Esophagus (tissue), 2 donors: ENCODE results near the gene TNIK. TPM values are rescaled to one million over a fixed set of nuclear protein-coding genes. Genes with fewer than 3 reads are reported as not detected.

Experiments
- H3K27ac ChIP-seq, 2 donors: one replicate each; pipeline ENCODE4 v1.5.1; 2013; ENCODE audit warnings: low read depth in 2 of 2, mild to moderate bottlenecking in 2 of 2, inconsistent platforms in 1 of 2, low read length in 1 of 2, moderate library complexity in 1 of 2
- H3K27me3 ChIP-seq, 2 donors: one replicate each; pipeline ENCODE4 v1.6.1; 2013; ENCODE audit warnings: low read length in 2 of 2, control low read depth in 1 of 2, mild to moderate bottlenecking in 1 of 2; ENCODE audit not compliant: insufficient read depth in 2 of 2, control insufficient read depth in 1 of 2
- H3K36me3 ChIP-seq, 2 donors: one replicate each; pipeline ENCODE4 v1.6.1; 2013; ENCODE audit warnings: low read length in 1 of 2; ENCODE audit not compliant: control insufficient read depth in 2 of 2, insufficient read depth in 2 of 2
- H3K4me1 ChIP-seq, 2 donors: one replicate each; pipeline ENCODE4 v1.6.1; 2013; ENCODE audit warnings: low read length in 1 of 2; ENCODE audit not compliant: control insufficient read depth in 2 of 2, insufficient read depth in 2 of 2
- H3K4me3 ChIP-seq, 2 donors: one replicate each; pipeline ENCODE4 v1.5.1; 2013; ENCODE audit warnings: low read length in 2 of 2, mild to moderate bottlenecking in 2 of 2, low read depth in 1 of 2, moderate library complexity in 1 of 2
- H3K9me3 ChIP-seq, 2 donors: one replicate each; pipeline ENCODE4 v1.6.1; 2013; ENCODE audit warnings: mild to moderate bottlenecking in 2 of 2, low read depth in 1 of 2, low read length in 1 of 2, moderate library complexity in 1 of 2; ENCODE audit not compliant: control insufficient read depth in 2 of 2, insufficient read depth in 1 of 2
- WGBS, 2 donors: extraction: QIAGEN DNeasy Blood & Tissue Kit; methylation state at CpG; one replicate each; pipeline ENCODE4 v1.1.7; 2013; 5-methylcytosine and 5-hydroxymethylcytosine counted together
- polyA plus RNA-seq, 2 donors: library from polyadenylated mRNA; stranded (reverse); fragments of 200-250 nt; gene quantifications; one replicate each; pipeline ENCODE4 v1.2.3, GENCODE V29; 2013
- donor health status: healthy with polysubstance abuse.
- donor health status: Bipolar disorder and iron deficiency.

TNIK gene
- polyA plus RNA-seq, 2 donors: 2.2 to 3.2 TPM

DNA sequence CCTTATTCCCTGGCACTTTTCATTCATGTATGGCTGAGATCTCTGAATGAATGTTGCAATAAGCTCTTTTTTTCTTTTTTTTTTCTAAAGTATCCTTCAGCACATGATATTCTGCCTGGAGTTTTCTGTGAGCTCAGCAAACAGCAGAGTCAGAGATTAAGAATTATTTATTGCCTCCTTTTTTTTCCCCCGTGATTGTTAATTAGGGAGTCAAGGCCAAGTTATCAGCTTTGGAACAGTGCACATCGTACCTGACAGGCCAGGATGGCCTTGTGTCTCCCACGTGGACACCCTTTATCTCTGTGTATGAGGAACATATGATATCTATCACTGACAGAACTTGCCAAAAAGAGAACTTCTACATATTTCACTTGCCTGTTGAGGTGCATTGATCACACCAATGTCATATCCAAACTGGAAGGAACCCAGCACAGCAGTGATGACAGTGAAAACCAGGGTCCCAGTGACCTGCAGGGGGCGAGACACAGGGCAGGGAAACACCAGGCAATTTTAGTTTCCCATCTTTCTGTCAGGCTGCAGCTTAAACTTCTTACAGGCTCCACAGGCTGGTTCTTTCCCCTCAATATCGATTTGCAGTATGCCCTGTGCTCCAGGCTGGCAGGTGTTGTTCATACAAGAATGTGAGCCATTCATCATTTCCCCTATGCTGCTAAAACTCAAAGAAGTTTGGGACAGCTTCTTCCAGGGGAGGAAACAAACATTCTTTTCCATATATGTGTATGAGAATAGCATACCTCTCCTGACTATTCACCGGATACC lies 441.9 kb downstream of the TNIK start:
- Histone ChIP-seq H3K36me3 (no peaks in the 10 kb centered on the region), H3K4me1 (no peaks in the 10 kb centered on the region), H3K27ac (no peak overlapping the region), H3K9me3 (no peaks in the 10 kb centered on the region), H3K27me3 (no peaks in the 10 kb centered on the region), H3K4me3 (no peak overlapping the region)
- 46 to 57% methylated on average over 6 of the region's 6 CpGs for WGBS, 2 donors

DNA sequence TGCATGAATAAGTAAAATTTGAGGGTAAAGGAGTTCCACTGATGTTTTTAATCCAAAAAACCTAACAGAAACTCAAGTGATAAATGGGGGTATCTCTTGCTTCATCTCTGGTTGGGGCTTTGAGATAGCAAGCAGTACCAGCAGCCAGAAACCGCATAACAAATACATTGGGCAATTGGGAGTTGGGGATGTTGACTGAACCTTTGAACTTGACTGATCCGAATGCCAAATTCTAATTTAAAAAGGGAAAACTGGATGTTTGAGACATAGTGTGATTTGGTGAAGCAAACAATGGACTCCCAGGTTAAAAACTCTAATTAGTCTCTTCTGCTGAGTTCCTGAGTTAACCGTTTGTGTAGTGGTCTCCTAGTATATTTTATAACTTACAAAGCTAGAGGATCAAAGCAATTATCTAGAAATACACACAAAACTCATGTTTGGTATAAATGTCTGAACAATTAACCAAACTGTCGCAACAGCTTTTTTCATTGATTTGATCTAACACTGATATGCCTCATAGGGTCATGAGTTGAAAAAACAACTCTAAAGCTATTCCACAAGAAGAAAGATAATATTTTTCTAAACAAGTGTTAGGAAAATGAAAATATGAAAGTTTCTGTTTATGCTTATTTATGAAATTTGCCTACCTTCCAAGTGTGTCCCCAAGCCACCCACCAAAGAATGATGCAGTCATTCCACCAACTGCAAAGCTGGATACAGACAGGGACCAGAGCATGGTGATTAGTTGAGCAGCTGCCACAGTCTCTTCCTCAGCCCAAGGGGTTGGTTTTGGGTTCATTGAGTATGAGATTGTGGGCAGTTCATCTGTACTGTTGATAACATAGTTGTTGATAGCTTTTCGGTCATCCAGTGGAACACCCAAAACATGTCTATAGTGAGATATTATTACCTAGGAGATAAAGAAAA lies 446.1 kb downstream of the TNIK start:
- H3K4me3 ChIP-seq: no peak overlapping the region
- H3K9me3 ChIP-seq: no peaks in the 10 kb centered on the region
- H3K27me3 ChIP-seq: no peaks in the 10 kb centered on the region
- H3K27ac ChIP-seq: no peak overlapping the region
- WGBS, 2 donors: 73 to 74% methylated on average over 5 of the region's 5 CpGs
- no peaks in the 10 kb centered on the region for H3K4me1 ChIP-seq
- no peaks in the 10 kb centered on the region for H3K36me3 ChIP-seq

DNA sequence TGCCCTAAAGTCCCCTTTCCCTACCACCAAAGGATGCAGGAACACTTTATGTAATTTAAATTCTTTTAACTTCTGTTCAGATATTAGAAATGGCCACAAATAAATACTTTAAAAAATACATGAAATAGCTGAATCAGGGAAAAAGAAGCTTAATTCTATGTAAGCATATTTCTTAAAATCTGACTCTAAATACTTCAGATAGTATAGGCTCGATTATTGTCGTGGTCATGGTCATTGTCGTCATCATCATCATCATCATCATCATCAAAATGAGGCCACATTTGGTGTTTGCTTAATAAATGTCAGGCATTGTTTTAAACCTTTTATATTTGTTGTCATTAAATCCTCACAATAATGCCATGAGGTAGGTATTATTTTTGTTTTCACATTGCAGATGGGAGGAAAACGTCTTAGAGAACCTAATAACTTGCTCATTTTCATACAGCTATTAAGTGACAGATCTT lies 448.3 kb downstream of the TNIK start:
- no peaks in the 10 kb centered on the region for H3K36me3 ChIP-seq
- 84 to 90% methylated on average over 4 of the region's 4 CpGs for WGBS, 2 donors
- H3K27ac ChIP-seq: no peak overlapping the region
- H3K4me3 ChIP-seq: no peak overlapping the region
- no peaks in the 10 kb centered on the region for H3K27me3 ChIP-seq
- H3K4me1 ChIP-seq: no peaks in the 10 kb centered on the region
- H3K9me3 ChIP-seq: no peaks in the 10 kb centered on the region
